ENCODE measurements around the gene LTBP3.

LTBP3 gene

GRCh38 chr11:65554057-65554818 lies 3.9 kb downstream of the LTBP3 start:
- DNase-seq (ENCODE audit: low read depth in 2 of 2): no peak

- DNase-seq (ENCODE audit: low read depth in 2 of 2): no peak
Observed at GRCh38 chr11:65553301-65554001, 4.7 kb downstream of the LTBP3 start.

- DNase-seq (ENCODE audit: low read depth in 2 of 2): no peak
Observed at GRCh38 chr11:65552388-65552951, 5.7 kb downstream of the LTBP3 start.

- DNase-seq (ENCODE audit: low read depth in 2 of 2): no peak
Observed at GRCh38 chr11:65551572-65552387, 6.4 kb downstream of the LTBP3 start.

- DNase-seq (ENCODE audit: low read depth in 2 of 2): no peak
Observed at GRCh38 chr11:65549096-65549495, 9.1 kb downstream of the LTBP3 start.

- DNase-seq (ENCODE audit: low read depth in 2 of 2): no peak
Observed at GRCh38 chr11:65548395-65548794, 9.8 kb downstream of the LTBP3 start.

- DNase-seq (ENCODE audit: low read depth in 2 of 2): no peak
Observed at GRCh38 chr11:65547446-65548125, 10.6 kb downstream of the LTBP3 start.

GRCh38 chr11:65546217-65546958 lies 11.8 kb downstream of the LTBP3 start:
- DNase-seq (ENCODE audit: low read depth in 2 of 2): peak; percentile 95 to 96

GRCh38 chr11:65545853-65546216 lies 12.3 kb downstream of the LTBP3 start:
- no peak for DNase-seq (ENCODE audit: low read depth in 2 of 2)

GRCh38 chr11:65542738-65543390 lies 15.3 kb downstream of the LTBP3 start:
- DNase-seq (ENCODE audit: low read depth in 2 of 2): no peak

- no peak for DNase-seq (ENCODE audit: low read depth in 2 of 2)
Observed at GRCh38 chr11:65541093-65541982, 16.8 kb downstream of the LTBP3 start.

GRCh38 chr11:65540290-65541092 lies 17.7 kb downstream of the LTBP3 start:
- peak; percentile 74 to 85 for DNase-seq (ENCODE audit: low read depth in 2 of 2)

- DNase-seq (ENCODE audit: low read depth in 2 of 2): no peak
Observed at GRCh38 chr11:65539744-65540289, 18.3 kb downstream of the LTBP3 start.

GRCh38 chr11:65538915-65539743 lies 19.0 kb downstream of the LTBP3 start:
- no peak for DNase-seq (ENCODE audit: low read depth in 2 of 2)

GRCh38 chr11:65538232-65538914 lies 19.8 kb downstream of the LTBP3 start:
- DNase-seq (ENCODE audit: low read depth in 2 of 2): no peak

- no peak for DNase-seq (ENCODE audit: low read depth in 2 of 2)
Observed at GRCh38 chr11:65537620-65538231, 20.4 kb downstream of the LTBP3 start.

Data from stimulated activated CD8-positive, alpha-beta memory T cell treated with anti-CD3 and anti-CD28 coated beads, Interleukin-15, amount 100 ng/mL, for 48 hours (primary cell).